ENCODE results near the gene CD93.

DNA sequence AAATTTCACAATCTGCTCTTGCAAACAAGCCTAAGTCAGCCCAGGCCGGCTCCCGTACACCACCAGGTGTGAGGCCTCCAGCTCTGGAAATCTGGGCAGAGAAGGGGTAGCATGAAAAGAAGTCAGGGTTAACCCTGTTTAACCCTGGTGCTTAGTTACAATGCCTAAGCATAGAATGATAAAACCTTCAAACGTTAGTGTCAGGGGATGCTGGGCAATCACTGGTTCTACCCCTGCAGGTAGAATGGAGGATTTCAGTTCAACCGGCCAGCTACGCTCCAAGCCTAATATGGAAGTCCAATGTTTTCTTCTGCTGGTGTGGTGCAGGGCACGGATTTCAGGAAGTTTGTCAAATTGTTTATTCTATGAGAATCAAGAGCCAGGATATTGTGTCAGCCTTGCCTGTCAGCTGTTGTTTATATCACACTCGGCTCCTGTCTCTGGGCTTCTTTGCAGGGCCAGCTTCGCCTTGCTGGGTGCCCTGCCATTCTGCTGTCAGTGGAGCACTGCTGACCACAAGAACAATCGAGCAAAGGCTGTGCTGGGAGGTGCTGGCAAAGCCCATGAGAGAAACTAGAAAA lies 20.2 kb upstream of the CD93 start:
- TF ChIP-seq, protein P1, sequence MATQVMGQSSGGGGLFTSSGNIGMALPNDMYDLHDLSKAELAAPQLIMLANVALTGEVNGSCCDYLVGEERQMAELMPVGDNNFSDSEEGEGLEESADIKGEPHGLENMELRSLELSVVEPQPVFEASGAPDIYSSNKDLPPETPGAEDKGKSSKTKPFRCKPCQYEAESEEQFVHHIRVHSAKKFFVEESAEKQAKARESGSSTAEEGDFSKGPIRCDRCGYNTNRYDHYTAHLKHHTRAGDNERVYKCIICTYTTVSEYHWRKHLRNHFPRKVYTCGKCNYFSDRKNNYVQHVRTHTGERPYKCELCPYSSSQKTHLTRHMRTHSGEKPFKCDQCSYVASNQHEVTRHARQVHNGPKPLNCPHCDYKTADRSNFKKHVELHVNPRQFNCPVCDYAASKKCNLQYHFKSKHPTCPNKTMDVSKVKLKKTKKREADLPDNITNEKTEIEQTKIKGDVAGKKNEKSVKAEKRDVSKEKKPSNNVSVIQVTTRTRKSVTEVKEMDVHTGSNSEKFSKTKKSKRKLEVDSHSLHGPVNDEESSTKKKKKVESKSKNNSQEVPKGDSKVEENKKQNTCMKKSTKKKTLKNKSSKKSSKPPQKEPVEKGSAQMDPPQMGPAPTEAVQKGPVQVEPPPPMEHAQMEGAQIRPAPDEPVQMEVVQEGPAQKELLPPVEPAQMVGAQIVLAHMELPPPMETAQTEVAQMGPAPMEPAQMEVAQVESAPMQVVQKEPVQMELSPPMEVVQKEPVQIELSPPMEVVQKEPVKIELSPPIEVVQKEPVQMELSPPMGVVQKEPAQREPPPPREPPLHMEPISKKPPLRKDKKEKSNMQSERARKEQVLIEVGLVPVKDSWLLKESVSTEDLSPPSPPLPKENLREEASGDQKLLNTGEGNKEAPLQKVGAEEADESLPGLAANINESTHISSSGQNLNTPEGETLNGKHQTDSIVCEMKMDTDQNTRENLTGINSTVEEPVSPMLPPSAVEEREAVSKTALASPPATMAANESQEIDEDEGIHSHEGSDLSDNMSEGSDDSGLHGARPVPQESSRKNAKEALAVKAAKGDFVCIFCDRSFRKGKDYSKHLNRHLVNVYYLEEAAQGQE (IDR thresholded peaks at IDR 0.05; ENCODE audit: low read depth), result no peak
- TF ChIP-seq, protein P2, sequence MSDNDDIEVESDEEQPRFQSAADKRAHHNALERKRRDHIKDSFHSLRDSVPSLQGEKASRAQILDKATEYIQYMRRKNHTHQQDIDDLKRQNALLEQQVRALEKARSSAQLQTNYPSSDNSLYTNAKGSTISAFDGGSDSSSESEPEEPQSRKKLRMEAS (IDR thresholded peaks at IDR 0.05), result no peak
- TF ChIP-seq EP300 (IDR thresholded peaks at IDR 0.05; ENCODE audit: borderline replicate concordance), result no peak
- TF ChIP-seq TEAD4 (IDR thresholded peaks at IDR 0.05), result no peak
